Suprapubic skin (tissue), 3 donors: ENCODE results near the gene C9.

Source experiments
- CTCF ChIP-seq, 2 donors: fragments of 200-600 bp in 1 of 2; fragments of 450-650 bp in 1 of 2; sonication (generic) in 1 of 2; IDR thresholded peaks; one replicate each; pipeline ENCODE4 v1.5.1; 2016 to 2019; ENCODE audit warnings: antibody characterized with exemption in 2 of 2, mild to moderate bottlenecking in 1 of 2, moderate library complexity in 1 of 2
- POLR2A ChIP-seq, 2 donors: fragments of 450-650 bp; IDR thresholded peaks; one replicate each; pipeline ENCODE4 v1.6.1; 2017; ENCODE audit warnings: antibody characterized with exemption in 2 of 2, mild to moderate bottlenecking in 2 of 2, moderate library complexity in 2 of 2

DNA sequence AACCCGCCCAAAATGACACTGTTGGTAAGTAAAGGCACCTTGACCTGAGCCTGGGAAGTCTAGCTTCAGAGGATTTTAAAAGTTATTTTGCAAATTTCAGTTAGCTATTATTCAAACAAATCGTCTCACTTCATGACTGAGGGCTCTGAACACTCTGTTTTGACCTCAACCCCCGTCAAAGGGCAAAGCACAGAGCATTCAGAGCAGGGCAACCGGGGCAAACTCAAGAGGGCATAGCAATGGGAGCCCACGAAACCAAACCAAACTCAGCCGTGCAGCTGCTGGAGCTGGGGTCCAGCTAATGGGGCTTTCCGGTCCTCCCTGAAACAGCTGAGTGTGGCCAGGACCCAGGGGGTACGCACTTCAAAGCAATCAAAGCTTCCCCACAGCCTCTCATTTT lies 1.6 kb downstream of the C9 start:
- TF ChIP-seq CTCF (IDR thresholded peaks at IDR 0.05) (no peak), POLR2A (IDR thresholded peaks at IDR 0.05) (no peak)
